DMS 273 (cell line): Measurements from ENCODE around the gene SPAG8.

Experiments used
- DNase-seq: peaks from one replicate; lab custom pipeline; 2025; ENCODE audit not compliant: unreplicated experiment; lab: John Stamatoyannopoulos, UW

Gene SPAG8

GRCh38 chr9:35840881-35841644 lies 29.0 kb upstream of the SPAG8 start:
- DNase-seq = no peak

- no peak for DNase-seq
Observed at GRCh38 chr9:35839926-35840325, 27.9 kb upstream of the SPAG8 start.

- no peak for DNase-seq
Observed at GRCh38 chr9:35836595-35836994, 24.5 kb upstream of the SPAG8 start.

- no peak for DNase-seq
Observed at GRCh38 chr9:35835766-35836165, 23.7 kb upstream of the SPAG8 start.

- DNase-seq = peak; percentile 69
Observed at GRCh38 chr9:35835216-35835632, 23.2 kb upstream of the SPAG8 start.

GRCh38 chr9:35834260-35835215 lies 22.5 kb upstream of the SPAG8 start:
- peak; percentile 12 for DNase-seq

GRCh38 chr9:35832814-35833213 lies 20.8 kb upstream of the SPAG8 start:
- no peak for DNase-seq

GRCh38 chr9:35831040-35831439 lies 19.0 kb upstream of the SPAG8 start:
- DNase-seq = no peak

- DNase-seq = peak; percentile 48
Observed at GRCh38 chr9:35829764-35830096, 17.7 kb upstream of the SPAG8 start.

GRCh38 chr9:35829084-35829763 lies 17.2 kb upstream of the SPAG8 start, which contains the start of gene TMEM8B:
Gene TMEM8B (plus strand): TSS chr9:35829228. CDS start chr9:35829448, 220 bp downstream.
- DNase-seq = peak; percentile 96

GRCh38 chr9:35828716-35829083 lies 16.6 kb upstream of the SPAG8 start, which contains the start of gene FAM221B:
Gene FAM221B (minus strand): TSS chr9:35828732. CDS start chr9:35826161, 2,571 bp downstream.
- DNase-seq = peak; percentile 69

GRCh38 chr9:35827486-35827885 lies 15.4 kb upstream of the SPAG8 start:
- no peak for DNase-seq

GRCh38 chr9:35826071-35826701 lies 14.1 kb upstream of the SPAG8 start:
- peak; percentile 77 for DNase-seq

GRCh38 chr9:35822926-35823325 lies 10.9 kb upstream of the SPAG8 start:
- no peak for DNase-seq

GRCh38 chr9:35820076-35820475 lies 8.0 kb upstream of the SPAG8 start:
- DNase-seq = no peak

- DNase-seq = no peak
Observed at GRCh38 chr9:35818341-35818740, 6.3 kb upstream of the SPAG8 start.

GRCh38 chr9:35816708-35817107 lies 4.6 kb upstream of the SPAG8 start:
- peak; percentile 97 for DNase-seq

- peak; percentile 100 for DNase-seq
Observed at GRCh38 chr9:35814841-35815543, 2.9 kb upstream of the SPAG8 start, which contains the start of gene HINT2. Gene HINT2 (minus strand): TSS chr9:35815042. CDS start chr9:35814979, 63 bp downstream.

- peak; percentile 80 for DNase-seq
Observed at GRCh38 chr9:35814106-35814840, 2.2 kb upstream of the SPAG8 start.
